Measurements from ENCODE around the gene GTF2IRD1.

DNA sequence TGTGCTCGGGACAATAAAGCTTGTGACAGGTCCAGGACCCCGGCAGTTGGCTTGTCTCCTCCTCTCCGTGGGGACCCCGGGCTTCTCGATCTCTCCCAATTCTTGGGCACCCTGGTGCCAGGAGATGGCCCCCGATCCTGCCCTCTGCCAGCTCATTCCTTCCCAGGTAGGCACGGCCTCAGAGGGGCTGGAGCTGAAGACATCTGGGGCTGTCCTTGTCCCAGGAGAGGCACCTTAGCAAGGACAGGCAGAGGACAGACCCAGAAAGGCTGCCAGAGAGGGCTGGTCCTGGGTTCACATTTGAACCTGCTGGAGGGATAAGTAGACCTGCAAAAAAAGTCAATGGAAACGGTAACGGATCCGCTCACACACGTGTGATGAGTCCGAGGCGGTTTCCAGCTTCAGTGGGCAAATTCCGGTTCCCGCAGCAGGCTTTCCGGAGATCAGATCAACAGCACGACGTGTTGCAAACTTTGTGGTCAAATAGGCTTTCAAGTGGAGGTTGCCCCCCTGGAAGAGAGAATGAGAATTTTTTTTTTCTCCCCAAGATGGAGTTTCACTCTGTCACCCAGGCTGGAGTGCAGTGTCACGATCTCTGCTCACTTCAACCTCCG, 47.7 kb upstream of the GTF2IRD1 start:
- TF ChIP-seq, protein P1, sequence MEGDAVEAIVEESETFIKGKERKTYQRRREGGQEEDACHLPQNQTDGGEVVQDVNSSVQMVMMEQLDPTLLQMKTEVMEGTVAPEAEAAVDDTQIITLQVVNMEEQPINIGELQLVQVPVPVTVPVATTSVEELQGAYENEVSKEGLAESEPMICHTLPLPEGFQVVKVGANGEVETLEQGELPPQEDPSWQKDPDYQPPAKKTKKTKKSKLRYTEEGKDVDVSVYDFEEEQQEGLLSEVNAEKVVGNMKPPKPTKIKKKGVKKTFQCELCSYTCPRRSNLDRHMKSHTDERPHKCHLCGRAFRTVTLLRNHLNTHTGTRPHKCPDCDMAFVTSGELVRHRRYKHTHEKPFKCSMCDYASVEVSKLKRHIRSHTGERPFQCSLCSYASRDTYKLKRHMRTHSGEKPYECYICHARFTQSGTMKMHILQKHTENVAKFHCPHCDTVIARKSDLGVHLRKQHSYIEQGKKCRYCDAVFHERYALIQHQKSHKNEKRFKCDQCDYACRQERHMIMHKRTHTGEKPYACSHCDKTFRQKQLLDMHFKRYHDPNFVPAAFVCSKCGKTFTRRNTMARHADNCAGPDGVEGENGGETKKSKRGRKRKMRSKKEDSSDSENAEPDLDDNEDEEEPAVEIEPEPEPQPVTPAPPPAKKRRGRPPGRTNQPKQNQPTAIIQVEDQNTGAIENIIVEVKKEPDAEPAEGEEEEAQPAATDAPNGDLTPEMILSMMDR (IDR thresholded peaks at IDR 0.05 in 4 of 5, conservative IDR thresholded peaks at IDR 0.05 in 1 of 5): no peak
- no peak for TF ChIP-seq POLR2A (IDR thresholded peaks at IDR 0.05)

All from gastrocnemius medialis (tissue), 4 donors.